SK-N-SH treated with all-trans-retinoic acid at 6 μM for 48 hours (cell line): Measurements from ENCODE around the gene MNT.

Source experiments
- ATAC-seq: fragments of 200-7000 bp; cut with Tn5 transposase; 3 replicates; pipeline ENCODE4 v1.9.1; 2020; ENCODE audit warnings: mild to moderate bottlenecking, moderate library complexity
- ARNTL ChIP-seq: fragments of 450-650 bp; formaldehyde crosslinking; IDR thresholded peaks from 2 replicates; pipeline ENCODE4 v1.5.0; 2020; ENCODE audit warnings: low read depth, mild to moderate bottlenecking, moderate library complexity, borderline replicate concordance
- BACH2 ChIP-seq: fragments of 250-450 bp; sonication (Bioruptor Pico); IDR thresholded peaks from 2 replicates; pipeline ENCODE4 v1.9.0; 2021; ENCODE audit warnings: mild to moderate bottlenecking, borderline replicate concordance
- ESRRG ChIP-seq: fragments of 250-450 bp; sonication (Bioruptor Pico); IDR thresholded peaks from 2 replicates; pipeline ENCODE4 v1.6.1; 2021; ENCODE audit warnings: mild to moderate bottlenecking
- GLIS3 ChIP-seq: fragments of 250-450 bp; sonication (Bioruptor Pico); IDR thresholded peaks from 2 replicates; pipeline ENCODE4 v1.5.0; 2020; ENCODE audit warnings: mild to moderate bottlenecking, moderate library complexity
- ISL1 ChIP-seq: fragments of 250-450 bp; sonication (Bioruptor Pico); IDR thresholded peaks from 2 replicates; pipeline ENCODE4 v2.1.2; 2022; ENCODE audit warnings: mild to moderate bottlenecking, moderate library complexity
- OSR1 ChIP-seq: fragments of 250-450 bp; sonication (Bioruptor Pico); IDR thresholded peaks from 2 replicates; pipeline ENCODE4 v1.8.0; 2022; ENCODE audit warnings: moderate library complexity, mild to moderate bottlenecking, inconsistent platforms
- PPARA ChIP-seq: fragments of 250-450 bp; sonication (Bioruptor Pico); IDR thresholded peaks from 2 replicates; pipeline ENCODE4 v1.5.0; 2020; ENCODE audit warnings: mild to moderate bottlenecking, borderline replicate concordance
- RARB ChIP-seq: fragments of 250-450 bp; sonication (Bioruptor Pico); IDR thresholded peaks from 2 replicates; pipeline ENCODE4 v1.8.0; 2021; ENCODE audit warnings: mild to moderate bottlenecking, moderate library complexity
- SNAI2 ChIP-seq: fragments of 250-450 bp; sonication (Bioruptor Pico); IDR thresholded peaks from 2 replicates; pipeline ENCODE4 v1.5.0; 2020; ENCODE audit warnings: mild to moderate bottlenecking, moderate library complexity
- TOX ChIP-seq: fragments of 250-450 bp; sonication (Bioruptor Pico); IDR thresholded peaks from 2 replicates; pipeline ENCODE4 v1.8.0; 2021; ENCODE audit warnings: mild to moderate bottlenecking, moderate library complexity, borderline replicate concordance
- ZC3H10 ChIP-seq: fragments of 250-450 bp; sonication (Bioruptor Pico); IDR thresholded peaks from 2 replicates; pipeline ENCODE4 v1.5.1; 2021; ENCODE audit warnings: mild to moderate bottlenecking, moderate library complexity
- ZFP3 ChIP-seq: fragments of 250-450 bp; sonication (Bioruptor Pico); IDR thresholded peaks from 2 replicates; pipeline ENCODE4 v1.5.0; 2020; ENCODE audit warnings: mild to moderate bottlenecking, moderate library complexity
- ZFP30 ChIP-seq: fragments of 450-650 bp; formaldehyde crosslinking; IDR thresholded peaks from 2 replicates; pipeline ENCODE4 v1.5.0; 2022; ENCODE audit warnings: mild to moderate bottlenecking, moderate library complexity
- ZNF565 ChIP-seq: fragments of 450-650 bp; formaldehyde crosslinking; conservative IDR thresholded peaks from 2 replicates; pipeline ENCODE4 v1.5.0; 2020; ENCODE audit warnings: low read depth, mild to moderate bottlenecking, moderate library complexity
- ZNF70 ChIP-seq: fragments of 450-650 bp; formaldehyde crosslinking; IDR thresholded peaks from 2 replicates; pipeline ENCODE4 v1.5.0; 2020; ENCODE audit warnings: mild to moderate bottlenecking, moderate library complexity
- ZNF8 ChIP-seq: fragments of 450-650 bp; formaldehyde crosslinking; IDR thresholded peaks from 2 replicates; pipeline ENCODE4 v1.5.0; 2020; ENCODE audit warnings: mild to moderate bottlenecking, moderate library complexity
- TF ChIP-seq, protein P1 (sequence below): fragments of 250-450 bp; sonication (Bioruptor Pico); IDR thresholded peaks from 2 replicates; pipeline ENCODE4 v1.5.1; 2020; ENCODE audit warnings: low read depth, mild to moderate bottlenecking, moderate library complexity
- TF ChIP-seq, protein P2 (sequence below): fragments of 250-450 bp; sonication (Bioruptor Pico); IDR thresholded peaks from 2 replicates; pipeline ENCODE4 v1.8.0; 2020; ENCODE audit warnings: mild to moderate bottlenecking, moderate library complexity, borderline replicate concordance
- TF ChIP-seq, protein P3 (sequence below): fragments of 250-450 bp; sonication (Bioruptor Pico); IDR thresholded peaks from 2 replicates; pipeline ENCODE4 v1.8.0; 2021; ENCODE audit warnings: low read depth, mild to moderate bottlenecking, moderate library complexity, borderline replicate concordance
- TF ChIP-seq, protein P4 (sequence below): fragments of 250-450 bp; sonication (Bioruptor Pico); IDR thresholded peaks from 2 replicates; pipeline ENCODE4 v1.5.1; 2021; ENCODE audit warnings: mild to moderate bottlenecking, moderate library complexity
- TF ChIP-seq, protein P5 (sequence below): fragments of 250-450 bp; sonication (Bioruptor Pico); IDR thresholded peaks from 2 replicates; pipeline ENCODE4 v1.5.0; 2020; ENCODE audit warnings: mild to moderate bottlenecking, moderate library complexity

The MNT gene

DNA sequence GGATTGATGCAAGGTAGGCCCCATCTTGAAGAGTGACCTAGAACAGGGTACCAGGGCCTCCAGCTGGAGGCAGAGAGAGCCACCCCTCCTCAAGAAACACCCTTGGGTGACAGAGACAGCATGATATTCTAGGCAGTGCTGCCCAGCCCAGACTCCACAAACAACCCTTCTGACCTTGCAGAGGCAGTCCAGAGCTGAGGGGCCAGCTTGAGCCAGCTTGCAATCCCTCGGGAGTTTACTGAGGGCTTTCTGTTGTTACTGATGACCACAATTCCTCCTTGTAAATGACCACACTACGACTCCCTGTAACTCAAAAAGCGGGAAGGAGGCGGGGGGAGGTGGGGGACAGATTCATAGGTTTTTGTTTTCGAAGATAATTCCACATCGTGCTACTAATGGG, 18.6 kb upstream of the MNT start:
- ATAC-seq = no peak
- TF ChIP-seq, protein P1, sequence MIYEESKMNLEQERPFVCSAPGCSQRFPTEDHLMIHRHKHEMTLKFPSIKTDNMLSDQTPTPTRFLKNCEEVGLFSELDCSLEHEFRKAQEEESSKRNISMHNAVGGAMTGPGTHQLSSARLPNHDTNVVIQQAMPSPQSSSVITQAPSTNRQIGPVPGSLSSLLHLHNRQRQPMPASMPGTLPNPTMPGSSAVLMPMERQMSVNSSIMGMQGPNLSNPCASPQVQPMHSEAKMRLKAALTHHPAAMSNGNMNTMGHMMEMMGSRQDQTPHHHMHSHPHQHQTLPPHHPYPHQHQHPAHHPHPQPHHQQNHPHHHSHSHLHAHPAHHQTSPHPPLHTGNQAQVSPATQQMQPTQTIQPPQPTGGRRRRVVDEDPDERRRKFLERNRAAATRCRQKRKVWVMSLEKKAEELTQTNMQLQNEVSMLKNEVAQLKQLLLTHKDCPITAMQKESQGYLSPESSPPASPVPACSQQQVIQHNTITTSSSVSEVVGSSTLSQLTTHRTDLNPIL = no peak
- TF ChIP-seq OSR1 = no peak
- TF ChIP-seq, protein P2, sequence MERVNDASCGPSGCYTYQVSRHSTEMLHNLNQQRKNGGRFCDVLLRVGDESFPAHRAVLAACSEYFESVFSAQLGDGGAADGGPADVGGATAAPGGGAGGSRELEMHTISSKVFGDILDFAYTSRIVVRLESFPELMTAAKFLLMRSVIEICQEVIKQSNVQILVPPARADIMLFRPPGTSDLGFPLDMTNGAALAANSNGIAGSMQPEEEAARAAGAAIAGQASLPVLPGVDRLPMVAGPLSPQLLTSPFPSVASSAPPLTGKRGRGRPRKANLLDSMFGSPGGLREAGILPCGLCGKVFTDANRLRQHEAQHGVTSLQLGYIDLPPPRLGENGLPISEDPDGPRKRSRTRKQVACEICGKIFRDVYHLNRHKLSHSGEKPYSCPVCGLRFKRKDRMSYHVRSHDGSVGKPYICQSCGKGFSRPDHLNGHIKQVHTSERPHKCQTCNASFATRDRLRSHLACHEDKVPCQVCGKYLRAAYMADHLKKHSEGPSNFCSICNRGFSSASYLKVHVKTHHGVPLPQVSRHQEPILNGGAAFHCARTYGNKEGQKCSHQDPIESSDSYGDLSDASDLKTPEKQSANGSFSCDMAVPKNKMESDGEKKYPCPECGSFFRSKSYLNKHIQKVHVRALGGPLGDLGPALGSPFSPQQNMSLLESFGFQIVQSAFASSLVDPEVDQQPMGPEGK (CRISPR knock-in tag) = no peak
- no peak for TF ChIP-seq ZFP30 (CRISPR knock-in tag)
- TF ChIP-seq RARB (CRISPR knock-in tag) = no peak
- TF ChIP-seq, protein P3, sequence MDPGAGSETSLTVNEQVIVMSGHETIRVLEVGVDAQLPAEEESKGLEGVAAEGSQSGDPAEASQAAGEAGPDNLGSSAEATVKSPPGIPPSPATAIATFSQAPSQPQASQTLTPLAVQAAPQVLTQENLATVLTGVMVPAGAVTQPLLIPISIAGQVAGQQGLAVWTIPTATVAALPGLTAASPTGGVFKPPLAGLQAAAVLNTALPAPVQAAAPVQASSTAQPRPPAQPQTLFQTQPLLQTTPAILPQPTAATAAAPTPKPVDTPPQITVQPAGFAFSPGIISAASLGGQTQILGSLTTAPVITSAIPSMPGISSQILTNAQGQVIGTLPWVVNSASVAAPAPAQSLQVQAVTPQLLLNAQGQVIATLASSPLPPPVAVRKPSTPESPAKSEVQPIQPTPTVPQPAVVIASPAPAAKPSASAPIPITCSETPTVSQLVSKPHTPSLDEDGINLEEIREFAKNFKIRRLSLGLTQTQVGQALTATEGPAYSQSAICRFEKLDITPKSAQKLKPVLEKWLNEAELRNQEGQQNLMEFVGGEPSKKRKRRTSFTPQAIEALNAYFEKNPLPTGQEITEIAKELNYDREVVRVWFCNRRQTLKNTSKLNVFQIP = no peak
- TF ChIP-seq BACH2 = no peak
- TF ChIP-seq, protein P4, sequence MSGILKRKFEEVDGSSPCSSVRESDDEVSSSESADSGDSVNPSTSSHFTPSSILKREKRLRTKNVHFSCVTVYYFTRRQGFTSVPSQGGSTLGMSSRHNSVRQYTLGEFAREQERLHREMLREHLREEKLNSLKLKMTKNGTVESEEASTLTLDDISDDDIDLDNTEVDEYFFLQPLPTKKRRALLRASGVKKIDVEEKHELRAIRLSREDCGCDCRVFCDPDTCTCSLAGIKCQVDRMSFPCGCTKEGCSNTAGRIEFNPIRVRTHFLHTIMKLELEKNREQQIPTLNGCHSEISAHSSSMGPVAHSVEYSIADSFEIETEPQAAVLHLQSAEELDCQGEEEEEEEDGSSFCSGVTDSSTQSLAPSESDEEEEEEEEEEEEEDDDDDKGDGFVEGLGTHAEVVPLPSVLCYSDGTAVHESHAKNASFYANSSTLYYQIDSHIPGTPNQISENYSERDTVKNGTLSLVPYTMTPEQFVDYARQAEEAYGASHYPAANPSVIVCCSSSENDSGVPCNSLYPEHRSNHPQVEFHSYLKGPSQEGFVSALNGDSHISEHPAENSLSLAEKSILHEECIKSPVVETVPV (CRISPR knock-in tag) = no peak
- TF ChIP-seq, protein P5, sequence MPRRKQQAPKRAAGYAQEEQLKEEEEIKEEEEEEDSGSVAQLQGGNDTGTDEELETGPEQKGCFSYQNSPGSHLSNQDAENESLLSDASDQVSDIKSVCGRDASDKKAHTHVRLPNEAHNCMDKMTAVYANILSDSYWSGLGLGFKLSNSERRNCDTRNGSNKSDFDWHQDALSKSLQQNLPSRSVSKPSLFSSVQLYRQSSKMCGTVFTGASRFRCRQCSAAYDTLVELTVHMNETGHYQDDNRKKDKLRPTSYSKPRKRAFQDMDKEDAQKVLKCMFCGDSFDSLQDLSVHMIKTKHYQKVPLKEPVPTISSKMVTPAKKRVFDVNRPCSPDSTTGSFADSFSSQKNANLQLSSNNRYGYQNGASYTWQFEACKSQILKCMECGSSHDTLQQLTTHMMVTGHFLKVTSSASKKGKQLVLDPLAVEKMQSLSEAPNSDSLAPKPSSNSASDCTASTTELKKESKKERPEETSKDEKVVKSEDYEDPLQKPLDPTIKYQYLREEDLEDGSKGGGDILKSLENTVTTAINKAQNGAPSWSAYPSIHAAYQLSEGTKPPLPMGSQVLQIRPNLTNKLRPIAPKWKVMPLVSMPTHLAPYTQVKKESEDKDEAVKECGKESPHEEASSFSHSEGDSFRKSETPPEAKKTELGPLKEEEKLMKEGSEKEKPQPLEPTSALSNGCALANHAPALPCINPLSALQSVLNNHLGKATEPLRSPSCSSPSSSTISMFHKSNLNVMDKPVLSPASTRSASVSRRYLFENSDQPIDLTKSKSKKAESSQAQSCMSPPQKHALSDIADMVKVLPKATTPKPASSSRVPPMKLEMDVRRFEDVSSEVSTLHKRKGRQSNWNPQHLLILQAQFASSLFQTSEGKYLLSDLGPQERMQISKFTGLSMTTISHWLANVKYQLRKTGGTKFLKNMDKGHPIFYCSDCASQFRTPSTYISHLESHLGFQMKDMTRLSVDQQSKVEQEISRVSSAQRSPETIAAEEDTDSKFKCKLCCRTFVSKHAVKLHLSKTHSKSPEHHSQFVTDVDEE (CRISPR knock-in tag) = no peak
- TF ChIP-seq ZFP3 = no peak
- no peak for TF ChIP-seq ZNF565
- no peak for TF ChIP-seq ZNF8 (CRISPR knock-in tag)

DNA sequence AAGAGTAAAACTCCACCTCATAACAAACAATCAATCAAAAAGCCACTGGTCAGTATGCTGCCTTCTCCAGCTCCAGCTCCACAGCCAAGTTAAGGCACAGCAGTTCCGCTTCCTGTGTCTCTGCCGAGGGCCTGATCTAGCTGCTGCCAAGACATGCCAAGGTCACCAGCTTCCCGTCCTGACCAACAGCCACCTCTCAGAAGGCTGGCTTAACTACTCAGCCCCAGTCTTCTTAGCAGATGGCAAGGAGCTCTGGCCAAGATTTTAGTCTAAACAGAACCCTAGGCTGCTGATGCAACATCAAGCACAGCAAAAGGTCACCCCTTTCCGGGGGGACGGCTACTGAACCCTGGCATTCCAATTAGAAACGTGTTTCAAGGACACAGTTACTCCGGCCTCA, 17.7 kb upstream of the MNT start:
- ATAC-seq = no peak
- TF ChIP-seq ISL1 (CRISPR knock-in tag) (no peak), TOX (no peak), ESRRG (CRISPR knock-in tag) (no peak), ZC3H10 (CRISPR knock-in tag) (no peak), ZFP3 (no peak), GLIS3 (no peak), ZFP30 (CRISPR knock-in tag) (no peak), ARNTL (no peak), ZNF70 (CRISPR knock-in tag) (no peak), BACH2 (no peak), SNAI2 (no peak), PPARA (CRISPR knock-in tag) (no peak)
- TF ChIP-seq, protein P3 = no peak
- TF ChIP-seq, protein P5 (CRISPR knock-in tag) = no peak
- TF ChIP-seq, protein P4 (CRISPR knock-in tag) = no peak
- TF ChIP-seq, protein P1 = no peak
- TF ChIP-seq, protein P2 (CRISPR knock-in tag) = no peak
